MM.1S (cell line): ENCODE results near the gene PALD1.

Experiments used
- CTCF ChIP-seq: fragments of 300-600 bp; sonication (generic); IDR thresholded peaks from 2 replicates; pipeline ENCODE4 v1.5.1; 2016; ENCODE audit warnings: antibody characterized with exemption, low read length, mixed read lengths
- EZH2phosphoT487 ChIP-seq: fragments of 300-600 bp; sonication (generic); IDR thresholded peaks from 2 replicates; pipeline ENCODE4 v1.6.1; 2018; ENCODE audit warnings: antibody characterized with exemption, low read length

GRCh38 chr10:70498970-70499835 lies 20.6 kb downstream of the PALD1 start:
- TF ChIP-seq CTCF (no peak), EZH2phosphoT487 (no peak)
